HG02884 (cell line): ENCODE measurements around the gene CHRM1.

Experiments used
- ATAC-seq: cut with Tn5 transposase; IDR thresholded peaks from one replicate; pipeline ENCODE4 v1.9.1; 2021; ENCODE audit warnings: mild to moderate bottlenecking, moderate library complexity; ENCODE audit not compliant: unreplicated experiment

The CHRM1 gene

DNA sequence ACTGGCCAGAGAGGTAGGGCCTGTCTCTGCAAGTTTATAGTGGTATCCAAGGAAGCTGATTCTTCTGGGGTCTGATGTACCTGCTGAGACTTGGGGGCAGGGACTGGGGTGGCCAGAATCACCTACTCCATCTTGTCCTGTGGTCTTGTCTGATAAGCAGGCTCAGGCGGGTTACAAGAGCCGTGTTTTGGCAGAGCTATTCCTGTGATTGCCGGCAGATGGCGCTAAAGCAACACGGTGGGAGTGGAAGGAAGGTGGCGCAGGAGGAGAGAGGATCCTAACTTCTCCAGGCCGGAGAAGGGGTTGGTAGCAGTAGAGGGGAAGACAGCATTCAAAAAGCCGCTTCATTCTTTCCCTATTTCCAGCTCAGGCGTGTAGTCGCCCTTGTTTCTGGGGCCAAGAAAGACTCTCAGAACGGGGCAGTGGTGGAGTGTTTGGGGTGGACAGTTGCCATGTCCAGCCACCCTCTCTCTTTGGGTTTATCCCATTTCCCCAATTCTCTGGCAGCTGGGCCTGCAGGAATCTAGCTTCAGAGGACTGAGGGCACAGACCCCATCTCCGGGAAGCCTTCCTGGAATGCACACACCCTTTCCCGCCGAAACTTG, 15.1 kb downstream of the CHRM1 start:
- ATAC-seq, result no peak

GRCh38 chr11:62905296-62905695, 15.9 kb downstream of the CHRM1 start:
- ATAC-seq, result no peak

DNA sequence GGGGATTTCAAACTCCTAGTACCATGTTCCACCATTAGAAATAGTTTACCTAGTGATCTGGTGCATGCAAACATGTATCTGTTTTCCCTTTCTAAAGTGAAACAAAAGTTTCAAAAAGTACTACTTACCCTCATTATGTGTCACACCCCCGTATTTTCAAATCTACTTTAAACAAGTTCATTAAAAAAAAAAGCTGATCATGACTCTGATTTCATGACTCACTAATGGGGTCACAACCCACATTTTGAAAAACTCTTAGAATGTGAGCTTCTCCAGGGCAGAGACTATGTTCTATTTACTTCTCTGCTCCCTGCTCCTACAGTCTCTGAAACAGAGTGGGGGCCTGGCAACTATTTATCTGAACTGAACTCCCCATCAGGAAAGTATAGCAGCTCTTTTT, 18.2 kb downstream of the CHRM1 start:
- ATAC-seq, result no peak

- ATAC-seq, result no peak
Observed at GRCh38 chr11:62898027-62898426, 23.1 kb downstream of the CHRM1 start.

GRCh38 chr11:62897311-62897710, 23.9 kb downstream of the CHRM1 start:
- no peak for ATAC-seq

DNA sequence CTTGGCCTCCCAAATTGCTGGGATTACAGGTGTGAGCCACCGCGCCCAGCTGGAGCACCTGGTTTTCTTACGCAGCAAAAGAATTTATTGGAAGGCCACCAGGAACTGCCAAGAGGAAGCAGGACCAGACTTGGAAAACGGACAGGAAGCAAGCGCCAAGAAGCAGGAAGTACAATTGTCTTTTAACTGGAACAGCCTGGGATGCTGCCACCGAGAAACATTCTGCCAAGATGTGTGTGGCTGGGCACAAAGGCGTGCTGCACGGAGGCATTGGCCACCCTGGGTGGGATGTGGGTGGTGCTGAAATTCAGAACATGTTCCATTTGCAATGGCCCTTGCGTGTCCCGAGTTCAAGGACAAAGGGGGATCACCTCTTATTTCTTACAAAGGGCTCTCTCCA, 25.1 kb downstream of the CHRM1 start:
- no peak for ATAC-seq

DNA sequence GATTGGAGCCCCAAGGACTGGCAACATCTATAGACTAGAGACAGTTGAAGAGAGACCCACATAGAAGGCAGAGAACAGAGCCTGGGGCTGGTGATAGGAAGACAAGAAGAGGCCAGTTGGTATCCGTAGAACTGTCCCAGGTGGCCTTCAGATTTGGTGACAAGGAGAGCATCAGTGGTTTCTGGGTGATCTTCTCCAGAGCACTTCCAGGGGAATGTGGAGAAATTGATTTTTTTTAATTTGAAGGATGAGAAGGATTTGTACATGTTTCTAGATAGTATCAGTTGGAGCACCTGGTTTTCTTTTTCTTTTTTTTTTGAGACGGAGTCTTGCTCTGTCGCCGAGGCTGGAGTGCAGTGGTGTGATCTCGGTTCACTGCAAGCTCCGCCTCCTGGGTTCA, 25.7 kb downstream of the CHRM1 start:
- ATAC-seq, result no peak

- ATAC-seq, result no peak
Observed at GRCh38 chr11:62892077-62892922, 28.9 kb downstream of the CHRM1 start.

DNA sequence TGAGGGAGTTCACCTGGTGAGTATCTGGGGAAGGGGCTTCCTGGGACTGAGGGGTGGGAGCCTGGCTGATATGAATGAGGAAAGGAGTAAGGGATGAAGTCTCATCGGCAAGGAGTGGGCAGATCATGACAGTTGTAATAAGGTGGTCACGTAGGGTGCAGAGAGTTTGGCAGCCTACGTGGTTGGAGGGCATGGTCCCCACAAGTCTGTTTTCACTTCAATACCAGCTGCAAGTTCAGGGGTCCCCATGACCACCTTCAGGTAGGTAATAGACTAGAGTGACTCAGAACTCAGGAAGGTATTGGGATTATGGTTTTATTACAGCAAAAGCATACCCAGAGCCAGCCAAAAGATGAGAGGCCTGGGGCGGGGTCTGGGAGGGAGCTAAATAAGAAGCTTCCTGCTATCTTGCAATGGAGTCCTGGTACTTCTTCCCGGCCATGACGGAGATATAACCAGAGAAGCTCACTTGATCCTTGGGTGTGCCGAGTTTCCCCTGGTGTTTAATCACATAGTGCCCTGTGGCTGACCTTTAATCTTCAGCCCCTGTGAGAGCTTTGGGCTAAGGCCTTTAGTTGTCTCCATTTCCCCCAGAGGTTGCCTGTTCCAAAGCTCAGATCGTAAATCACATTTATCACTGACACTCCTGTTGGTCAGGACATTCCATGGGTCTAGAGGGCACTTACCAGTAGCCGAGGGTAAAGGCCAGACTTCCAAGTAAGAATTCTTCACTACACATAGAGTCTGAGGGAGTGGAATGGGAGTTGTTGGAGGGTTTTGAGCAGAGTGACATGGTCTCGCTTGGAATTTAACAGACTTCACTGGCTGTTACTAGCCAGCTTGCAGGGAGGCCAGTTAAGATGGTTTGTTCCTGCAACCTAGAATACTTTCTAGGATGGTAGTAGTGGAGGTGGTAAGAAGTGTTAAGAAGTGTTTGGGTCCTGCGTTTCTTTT, 31.4 kb downstream of the CHRM1 start:
- ATAC-seq, result no peak

DNA sequence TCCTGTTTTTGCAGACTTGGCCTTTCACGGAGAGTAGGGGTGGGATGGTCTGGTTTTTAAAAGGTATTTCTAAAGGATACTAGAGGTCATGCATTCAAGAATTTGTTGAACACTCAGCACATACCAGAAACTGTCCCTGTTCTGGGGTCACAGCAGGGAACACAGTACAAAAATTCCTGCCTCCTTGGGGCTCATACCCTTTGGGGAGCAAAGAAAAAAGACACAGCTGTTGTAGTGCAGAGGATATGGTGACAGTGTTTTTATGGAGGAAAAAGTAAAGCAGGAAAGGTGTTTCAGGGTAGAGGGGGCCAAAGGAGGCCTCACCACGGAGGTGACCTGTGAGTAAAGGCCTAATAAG, 32.1 kb downstream of the CHRM1 start:
- no peak for ATAC-seq

GRCh38 chr11:62888406-62888805, 32.8 kb downstream of the CHRM1 start:
- no peak for ATAC-seq

- no peak for ATAC-seq
Observed at GRCh38 chr11:62885137-62885750, 35.9 kb downstream of the CHRM1 start.

GRCh38 chr11:62883673-62884072, 37.5 kb downstream of the CHRM1 start:
- no peak for ATAC-seq

DNA sequence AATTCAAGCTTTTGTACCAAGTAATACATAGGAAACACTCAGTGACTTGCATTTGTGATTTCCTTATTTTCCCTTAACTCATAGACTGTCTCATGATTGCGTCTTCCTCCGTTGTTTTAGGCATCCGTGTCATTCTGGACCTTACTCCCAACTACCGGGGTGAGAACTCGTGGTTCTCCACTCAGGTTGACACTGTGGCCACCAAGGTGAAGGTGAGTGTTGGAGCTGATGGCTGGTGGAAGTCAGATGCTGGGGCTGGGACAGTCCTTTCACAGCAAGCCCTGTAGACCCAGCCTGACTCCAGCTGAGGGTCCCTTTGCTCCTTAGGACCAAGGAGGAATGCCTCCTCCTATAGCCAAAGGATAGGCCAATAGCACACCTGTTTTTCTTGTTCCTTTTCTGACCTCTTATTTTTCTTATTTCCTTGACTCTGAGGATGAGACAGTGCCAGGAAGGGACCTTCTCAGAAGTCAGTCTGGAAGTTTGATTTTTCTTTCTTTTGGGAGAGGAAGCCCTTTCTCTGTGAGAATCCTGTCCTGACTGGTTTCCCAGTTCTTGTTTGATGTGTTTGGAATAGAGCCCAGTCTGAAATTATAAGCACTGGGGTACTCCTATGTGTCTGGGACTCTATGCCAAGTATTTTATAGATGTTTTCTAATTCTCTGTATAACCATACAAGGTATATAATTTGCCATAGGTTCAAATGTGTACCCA, 38.2 kb downstream of the CHRM1 start:
- no peak for ATAC-seq

- ATAC-seq, result no peak
Observed at GRCh38 chr11:62882431-62882749, 38.8 kb downstream of the CHRM1 start.

DNA sequence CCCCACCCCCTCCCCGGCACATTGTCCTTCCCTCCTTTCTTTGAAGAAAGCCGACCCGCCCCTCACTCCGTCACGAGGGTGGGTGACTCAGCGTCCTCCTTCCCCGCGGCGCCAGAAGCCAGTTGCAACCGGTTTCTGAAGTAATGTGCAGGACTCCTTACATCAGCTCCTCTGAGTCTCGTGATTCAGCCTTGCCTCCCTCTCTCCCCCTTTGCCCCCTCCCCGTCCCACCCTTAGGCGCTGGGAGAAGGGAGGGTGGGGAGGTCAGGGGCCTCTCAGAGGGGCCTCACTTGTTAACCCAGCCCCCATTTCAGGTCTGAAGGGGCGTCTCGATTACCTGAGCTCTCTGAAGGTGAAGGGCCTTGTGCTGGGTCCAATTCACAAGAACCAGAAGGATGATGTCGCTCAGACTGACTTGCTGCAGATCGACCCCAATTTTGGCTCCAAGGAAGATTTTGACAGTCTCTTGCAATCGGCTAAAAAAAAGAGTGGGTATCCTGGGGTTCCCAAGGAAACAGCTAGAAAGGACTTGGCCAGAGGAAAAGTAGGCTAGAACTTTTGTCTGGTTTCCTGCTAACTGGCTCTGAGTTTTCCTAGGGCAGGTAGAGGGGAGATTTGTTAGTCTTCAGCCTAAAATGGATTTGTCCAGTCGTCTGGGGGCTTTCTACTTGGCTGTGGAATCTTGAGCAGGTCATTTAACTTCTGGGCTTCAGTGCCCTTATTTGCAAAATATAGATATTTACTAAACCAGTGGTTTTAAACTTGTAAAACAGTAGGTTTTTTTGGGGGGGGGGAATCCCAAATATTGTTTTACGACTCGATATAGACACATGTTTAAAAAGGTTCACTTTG, 39.4 kb downstream of the CHRM1 start:
- peak; percentile 34 for ATAC-seq

DNA sequence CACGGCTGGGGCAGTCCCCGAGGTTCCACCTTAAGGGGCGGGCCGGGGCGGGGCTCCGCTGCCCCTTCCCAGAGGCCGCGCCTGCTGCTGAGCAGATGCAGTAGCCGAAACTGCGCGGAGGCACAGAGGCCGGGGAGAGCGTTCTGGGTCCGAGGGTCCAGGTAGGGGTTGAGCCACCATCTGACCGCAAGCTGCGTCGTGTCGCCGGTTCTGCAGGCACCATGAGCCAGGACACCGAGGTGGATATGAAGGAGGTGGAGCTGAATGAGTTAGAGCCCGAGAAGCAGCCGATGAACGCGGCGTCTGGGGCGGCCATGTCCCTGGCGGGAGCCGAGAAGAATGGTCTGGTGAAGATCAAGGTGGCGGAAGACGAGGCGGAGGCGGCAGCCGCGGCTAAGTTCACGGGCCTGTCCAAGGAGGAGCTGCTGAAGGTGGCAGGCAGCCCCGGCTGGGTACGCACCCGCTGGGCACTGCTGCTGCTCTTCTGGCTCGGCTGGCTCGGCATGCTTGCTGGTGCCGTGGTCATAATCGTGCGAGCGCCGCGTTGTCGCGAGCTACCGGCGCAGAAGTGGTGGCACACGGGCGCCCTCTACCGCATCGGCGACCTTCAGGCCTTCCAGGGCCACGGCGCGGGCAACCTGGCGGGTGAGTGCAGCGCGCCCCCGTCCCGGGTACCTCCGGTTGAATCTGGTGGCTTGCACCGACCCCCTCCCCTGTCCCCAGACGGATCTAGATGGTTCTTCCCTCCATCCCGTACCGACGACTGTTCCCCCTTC, 40.2 kb downstream of the CHRM1 start, which contains the start of gene SLC3A2:
Gene SLC3A2, plus strand, starts transcription at position 94 of the 776 bp plus-strand sequence. Its CDS starts 128 bp downstream, at position 222.
- peak; percentile 73 for ATAC-seq

DNA sequence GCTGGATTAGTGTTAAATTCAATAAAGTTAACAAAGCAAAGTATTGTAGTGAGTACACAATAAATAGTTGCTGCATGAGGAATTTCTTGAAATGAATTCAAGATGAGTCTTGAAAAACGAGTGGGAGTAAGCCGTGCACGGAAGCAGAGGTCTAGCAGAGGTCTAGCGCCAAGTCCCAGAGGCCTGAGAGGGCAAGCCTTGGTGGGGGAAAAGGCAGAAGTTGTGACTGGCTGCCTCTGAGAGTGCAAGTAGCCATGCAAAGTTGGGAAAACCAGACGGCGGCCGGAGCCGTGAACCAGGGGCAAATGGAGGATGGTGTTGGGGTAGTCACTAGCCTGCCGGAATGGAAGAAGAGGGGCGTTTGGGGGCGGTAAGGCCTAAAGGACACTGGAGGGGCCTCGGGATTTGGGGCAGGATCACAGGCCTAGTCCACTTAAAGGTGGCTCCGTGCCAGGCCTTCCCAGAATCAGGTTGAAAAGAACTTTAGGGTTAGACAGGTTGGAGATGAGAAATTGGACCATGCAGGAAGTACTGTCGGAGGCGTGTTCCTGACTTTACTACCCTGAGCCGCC, 40.8 kb downstream of the CHRM1 start:
- peak; percentile 30 for ATAC-seq
